8988T (cell line): ENCODE measurements around the gene NKTR.
"Not testable (repeated sequence)": the region's sequence is repeated elsewhere in the genome, so short reads cannot be mapped to it uniquely, and the experiment has no call there.

Source experiments
- DNase-seq: peaks from one replicate; pipeline ENCODE4 v3.0.0; 2011

The NKTR gene

GRCh38 chr3:42600111-42600957 is at the start of gene NKTR:
NKTR (plus strand) TSS chr3:42600686; CDS start chr3:42601007, 321 bp downstream.
- peak; percentile 61 for DNase-seq

GRCh38 chr3:42552830-42553229 is 47.7 kb upstream of the NKTR start:
- DNase-seq: no peak

- DNase-seq: no peak
Observed at GRCh38 chr3:42556089-42556632, 44.3 kb upstream of the NKTR start.

GRCh38 chr3:42556817-42557216 is 43.7 kb upstream of the NKTR start:
- not testable (repeated sequence) for DNase-seq

GRCh38 chr3:42557854-42558253 is 42.6 kb upstream of the NKTR start:
- no peak for DNase-seq

GRCh38 chr3:42562047-42562907 is 38.2 kb upstream of the NKTR start:
- no peak for DNase-seq

- no peak for DNase-seq
Observed at GRCh38 chr3:42569593-42570142, 30.8 kb upstream of the NKTR start.

GRCh38 chr3:42572278-42572677 is 28.2 kb upstream of the NKTR start:
- peak; percentile 44 for DNase-seq

- DNase-seq: no peak
Observed at GRCh38 chr3:42575137-42575741, 25.2 kb upstream of the NKTR start.

GRCh38 chr3:42578054-42578453 is 22.4 kb upstream of the NKTR start:
- DNase-seq: no peak

- not testable (repeated sequence) for DNase-seq
Observed at GRCh38 chr3:42579346-42579745, 21.1 kb upstream of the NKTR start.

GRCh38 chr3:42581400-42581708 is 19.1 kb upstream of the NKTR start:
- no peak for DNase-seq

GRCh38 chr3:42581709-42582473 is 18.6 kb upstream of the NKTR start, which contains the start of gene SEC22C:
SEC22C (minus strand) TSS chr3:42581967; CDS start chr3:42569046, 12,921 bp downstream.
- peak; percentile 98 for DNase-seq

GRCh38 chr3:42582474-42583070 is 17.9 kb upstream of the NKTR start:
- DNase-seq: no peak

- DNase-seq: no peak
Observed at GRCh38 chr3:42588625-42589024, 11.9 kb upstream of the NKTR start.

- DNase-seq: no peak
Observed at GRCh38 chr3:42589382-42590109, 10.9 kb upstream of the NKTR start.

GRCh38 chr3:42590989-42591756 is 9.3 kb upstream of the NKTR start:
- DNase-seq: no peak

- DNase-seq: no peak
Observed at GRCh38 chr3:42591811-42592210, 8.7 kb upstream of the NKTR start.

- no peak for DNase-seq
Observed at GRCh38 chr3:42593635-42594034, 6.9 kb upstream of the NKTR start.

GRCh38 chr3:42595682-42596081 is 4.8 kb upstream of the NKTR start:
- no peak for DNase-seq
